ENCODE data around the gene DCDC1.
"Not testable (repeated sequence)": the region's sequence is repeated elsewhere in the genome, so short reads cannot be mapped to it uniquely, and the experiment has no call there.

Gene DCDC1

DNA sequence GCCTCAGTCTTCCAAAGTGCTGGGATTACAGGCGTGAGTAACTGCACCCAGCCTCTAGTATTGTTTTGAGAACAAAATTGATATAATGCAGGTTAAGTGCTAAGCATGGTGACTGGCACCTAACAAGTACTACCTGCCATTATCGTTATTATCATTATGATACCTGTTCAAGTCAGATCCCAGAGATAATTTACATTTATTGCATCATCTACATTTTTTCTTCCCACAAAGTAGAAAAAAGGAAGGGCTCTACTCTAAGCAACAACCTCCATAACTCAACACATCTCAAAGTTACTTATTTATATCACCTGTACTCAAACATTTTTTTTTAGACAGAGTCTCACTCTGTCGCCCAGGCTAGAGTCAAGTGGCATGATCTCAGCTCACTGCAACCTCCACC lies 42.1 kb downstream of the DCDC1 start:
- DNase-seq = no peak

DNA sequence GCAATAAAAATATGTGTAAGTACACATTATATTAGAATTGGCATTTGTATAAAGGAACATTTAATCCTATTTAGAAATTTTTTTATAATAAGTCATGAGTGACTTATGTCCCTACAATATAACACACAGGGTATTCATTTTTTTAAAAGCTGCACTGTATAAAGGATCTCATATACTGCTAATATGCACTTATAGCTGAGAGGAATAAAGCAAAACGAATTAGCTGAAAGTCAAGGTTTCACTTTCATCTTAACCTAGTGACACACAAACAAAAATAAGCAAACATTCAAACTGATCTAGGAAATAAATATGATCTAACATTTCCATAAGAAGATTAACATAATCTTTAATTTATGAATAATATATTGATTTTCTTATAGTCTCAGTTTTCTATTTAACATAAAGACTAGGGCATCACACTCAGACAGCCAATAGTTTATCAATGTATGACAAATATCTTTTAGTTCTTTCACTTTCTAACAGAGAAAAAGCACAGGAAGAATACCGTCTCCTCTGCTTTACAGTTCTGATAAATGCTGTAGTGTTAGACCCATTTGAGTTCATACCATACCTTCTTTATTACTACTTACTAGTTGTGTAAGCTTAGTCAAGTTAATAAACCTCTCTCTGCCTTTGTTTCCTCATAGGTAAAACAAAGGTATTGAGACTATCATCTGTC lies 42.9 kb downstream of the DCDC1 start:
- no peak for DNase-seq

DNA sequence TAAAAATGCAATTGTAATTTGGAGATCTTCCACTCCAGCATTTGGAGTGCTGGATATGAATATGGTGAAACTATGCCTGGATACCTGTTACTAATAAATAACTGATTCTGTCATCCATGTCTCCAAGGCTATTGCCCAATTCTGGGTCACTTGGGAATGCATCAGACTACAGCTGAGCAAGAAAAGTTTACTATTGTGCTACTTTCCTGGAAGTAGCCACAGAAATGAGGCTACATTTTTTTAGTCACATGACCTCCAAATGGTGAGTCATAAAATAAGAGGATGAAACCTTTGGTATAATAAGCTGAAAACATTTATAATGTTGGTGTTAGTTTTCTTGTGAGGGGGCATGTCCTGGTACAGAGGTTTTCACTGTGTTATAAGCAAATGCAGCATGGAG lies 44.4 kb downstream of the DCDC1 start:
- DNase-seq = no peak

DNA sequence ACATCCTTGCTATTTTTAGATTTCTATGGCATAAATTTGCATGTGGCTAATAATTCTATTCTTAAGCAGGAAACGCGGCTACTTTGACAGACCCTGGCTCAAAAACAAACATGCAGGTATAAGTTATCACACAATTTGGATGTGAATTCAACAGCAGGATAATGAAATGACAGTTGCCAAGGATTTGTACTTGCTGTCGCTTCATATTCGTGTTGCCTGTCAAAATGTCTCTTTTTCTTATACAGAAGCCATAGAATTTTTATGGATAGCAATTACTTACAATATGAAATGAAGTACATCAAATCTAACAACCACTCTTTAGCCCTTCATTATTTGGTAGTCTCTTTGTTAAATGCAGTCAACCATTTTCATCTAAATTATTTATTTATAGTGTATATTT lies 46.4 kb downstream of the DCDC1 start:
- no peak for DNase-seq

DNA sequence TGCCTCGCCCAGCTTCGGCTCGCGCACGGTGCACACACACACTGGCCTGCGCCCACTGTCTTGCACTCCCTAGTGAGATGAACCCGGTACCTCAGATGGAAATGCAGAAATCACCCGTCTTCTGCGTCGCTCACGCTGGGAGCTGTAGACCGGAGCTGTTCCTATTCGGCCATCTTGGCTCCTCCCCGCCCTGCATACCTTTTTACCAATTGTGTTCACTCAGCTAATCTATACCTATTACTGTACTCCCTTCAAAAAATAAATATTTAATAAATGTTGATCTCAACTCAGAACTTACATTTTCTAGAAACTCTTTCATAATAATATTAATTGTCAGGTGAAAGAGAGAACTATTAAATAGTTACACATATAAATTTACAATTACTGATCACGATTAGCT lies 48.0 kb downstream of the DCDC1 start:
- DNase-seq = not testable (repeated sequence)

DNA sequence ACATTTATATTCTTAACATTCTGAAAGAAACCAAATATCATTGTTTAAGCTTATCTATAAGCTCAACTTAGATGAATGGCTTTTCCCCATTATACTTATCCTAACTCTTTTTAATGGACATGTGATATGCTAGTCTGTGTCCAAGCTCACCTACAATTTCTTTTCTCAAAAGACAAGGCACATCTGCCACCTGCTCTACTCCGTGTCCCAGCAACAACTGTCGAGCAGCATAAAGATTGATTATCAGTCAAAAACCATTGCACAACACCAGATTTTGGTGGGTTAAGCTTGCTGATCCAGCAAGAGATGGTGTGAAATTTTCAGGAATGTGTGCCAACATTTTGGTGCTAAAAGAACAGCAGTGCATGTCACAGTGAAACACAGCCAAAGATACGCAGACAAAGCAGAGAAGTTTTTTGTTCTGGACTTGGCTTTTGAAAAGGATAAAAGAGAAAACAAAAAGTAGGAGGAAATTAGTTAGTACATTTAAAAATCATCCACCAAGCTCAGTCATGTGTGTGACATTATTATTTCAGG lies 65.8 kb downstream of the DCDC1 start:
- DNase-seq = no peak

DNA sequence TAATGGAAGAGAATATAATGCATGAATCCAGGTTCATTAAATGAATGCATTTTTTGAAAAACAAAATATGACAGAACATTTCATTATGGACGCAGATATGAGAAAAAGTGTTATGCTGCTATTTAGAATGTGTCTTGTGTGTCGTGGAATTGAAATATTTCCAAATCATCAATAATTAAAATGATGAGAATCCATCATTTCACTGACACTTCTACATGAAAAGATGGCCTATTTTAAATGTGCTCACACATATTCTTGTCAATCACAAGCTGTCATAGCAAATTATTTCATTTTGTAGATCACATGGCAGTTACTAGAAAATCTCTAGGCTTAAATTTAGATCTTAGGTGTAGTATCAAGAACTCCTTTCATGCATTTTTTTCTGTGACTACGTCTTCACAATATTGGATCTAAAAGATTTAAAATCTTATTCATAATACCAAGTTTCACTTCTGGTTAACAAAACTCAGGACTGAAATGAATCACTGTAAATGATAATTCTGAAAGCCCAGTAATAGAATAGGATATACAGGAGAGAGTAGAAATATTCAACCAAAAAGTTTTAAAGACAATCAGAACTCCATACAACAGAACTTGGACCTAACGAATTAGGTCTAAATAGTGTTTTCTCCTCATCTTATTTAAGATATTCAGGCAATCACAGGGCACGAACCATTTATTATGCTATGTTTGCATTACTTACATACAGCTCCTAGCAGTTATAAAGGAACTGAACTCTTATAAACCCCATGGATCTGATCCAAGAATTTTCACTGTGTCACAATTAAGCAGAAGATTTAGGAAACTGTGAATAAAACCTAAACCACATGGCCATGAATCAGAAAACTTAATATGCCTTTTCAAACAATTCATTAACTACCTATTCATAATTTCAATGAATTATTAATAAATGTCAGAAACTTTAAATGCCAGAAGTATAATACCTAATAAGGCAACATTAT lies 67.7 kb downstream of the DCDC1 start:
- no peak for DNase-seq

DNA sequence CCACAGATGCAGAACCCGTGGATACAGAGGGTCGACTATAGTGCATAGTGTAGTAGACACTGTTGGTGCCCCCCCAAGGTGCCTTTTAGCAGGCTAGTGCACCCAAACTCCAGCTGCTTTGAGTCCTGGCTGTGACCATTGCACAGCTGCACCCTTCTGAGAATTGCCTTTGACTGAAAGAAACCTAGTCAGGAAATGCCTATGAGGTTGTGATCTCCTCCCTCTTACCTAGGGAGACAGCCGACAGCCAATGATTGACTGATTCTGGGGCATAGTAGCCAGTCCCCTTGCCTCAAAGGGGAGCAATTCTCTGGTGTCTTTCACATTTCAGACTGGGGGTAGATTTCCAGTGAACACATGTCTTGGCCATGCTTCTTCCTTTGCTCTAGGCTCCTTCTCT lies 74.2 kb downstream of the DCDC1 start:
- DNase-seq = no peak

DNA sequence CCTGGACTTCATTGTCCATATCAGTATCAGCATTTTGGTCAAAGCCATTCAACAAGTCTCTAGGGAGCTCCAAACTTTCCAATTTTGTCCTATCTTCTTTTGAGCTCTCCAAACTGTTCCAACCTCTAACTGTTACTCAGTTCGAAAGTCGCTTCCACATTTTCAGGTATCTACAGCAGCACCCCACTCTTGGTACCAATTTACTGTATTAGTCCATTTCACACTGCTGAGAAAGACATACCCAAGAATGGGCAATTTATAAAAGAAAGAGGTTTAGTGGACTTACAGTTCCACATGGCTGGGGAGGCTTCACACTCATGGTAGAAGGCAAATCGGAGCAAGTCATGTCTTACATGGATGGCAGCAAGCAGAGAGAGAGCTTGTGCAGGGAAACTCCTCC lies 96.0 kb downstream of the DCDC1 start:
- DNase-seq = not testable (repeated sequence)

DNA sequence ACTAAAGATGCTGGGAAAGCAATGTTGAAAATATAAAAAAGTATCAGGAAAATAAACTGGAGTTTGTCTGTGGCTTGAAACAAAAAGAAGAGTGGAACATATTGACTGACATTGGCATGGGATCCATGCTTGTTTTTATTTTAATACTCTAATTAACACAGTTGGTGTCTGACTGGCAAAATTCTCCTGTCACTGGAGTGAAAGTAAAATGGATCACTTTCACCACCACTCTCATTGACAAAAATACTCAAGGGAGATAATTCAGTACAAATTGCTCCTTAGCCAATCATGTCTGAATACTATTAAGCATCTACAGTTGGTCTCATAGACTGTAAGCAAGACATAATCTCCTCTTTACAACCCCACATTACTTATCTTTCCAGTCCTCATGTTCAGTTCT lies 101.8 kb downstream of the DCDC1 start:
- no peak for DNase-seq

DNA sequence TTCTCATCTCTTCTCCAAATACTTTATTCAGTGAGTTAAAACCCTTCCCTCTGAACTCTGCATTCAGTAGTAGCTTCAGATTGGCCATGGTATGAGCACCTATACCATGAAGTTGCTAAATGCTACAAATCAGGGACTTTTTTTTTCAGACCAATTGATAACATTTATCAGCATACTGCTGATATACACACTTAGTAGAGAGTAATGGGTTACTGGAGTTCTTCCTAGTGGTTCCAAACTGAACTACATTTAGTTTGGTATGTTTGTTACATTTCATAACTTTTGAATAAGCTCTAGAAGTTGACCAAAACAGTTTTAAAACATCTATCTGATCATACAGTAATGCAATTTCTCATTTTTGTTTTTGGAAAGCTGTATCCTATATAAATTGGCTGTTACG lies 104.7 kb downstream of the DCDC1 start:
- no peak for DNase-seq

DNA sequence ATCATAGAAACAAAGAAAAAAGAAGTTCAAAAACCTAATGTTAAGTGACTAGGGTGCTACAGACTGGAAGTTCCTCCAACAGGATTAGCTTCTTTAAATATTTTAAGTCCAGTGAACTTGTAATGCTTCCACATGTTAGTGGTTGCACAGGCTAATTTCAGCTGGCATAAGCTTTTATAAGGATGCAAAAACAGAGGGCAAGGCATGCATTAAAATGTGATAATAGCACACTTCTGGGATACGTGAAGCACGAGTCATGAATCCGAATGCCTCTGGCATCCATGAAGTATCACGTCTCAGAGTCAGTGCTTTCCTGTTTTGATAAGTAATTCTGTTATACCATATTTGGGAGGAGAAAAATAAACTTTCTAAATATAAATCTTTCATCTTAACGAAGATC lies 106.8 kb downstream of the DCDC1 start:
- DNase-seq = no peak

DNA sequence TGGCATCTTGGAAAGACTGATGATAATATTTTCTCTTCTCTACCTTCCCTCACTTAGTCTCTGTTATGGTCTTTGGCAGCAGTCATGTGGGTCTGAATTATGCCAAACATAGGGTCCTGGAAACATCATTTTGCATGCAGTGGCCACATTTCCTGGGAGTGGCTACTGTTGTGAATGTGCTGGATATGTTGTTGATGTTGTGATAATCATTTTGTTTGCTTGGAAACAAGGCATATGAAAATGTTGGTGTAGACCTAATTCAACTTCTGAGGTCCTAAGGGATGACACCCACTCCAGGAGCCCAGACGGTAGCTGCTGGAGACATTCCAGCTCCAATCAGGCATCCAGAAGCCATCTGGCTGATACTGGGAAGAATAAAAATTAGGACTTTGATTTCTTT lies 109.7 kb downstream of the DCDC1 start:
- DNase-seq = no peak

DNA sequence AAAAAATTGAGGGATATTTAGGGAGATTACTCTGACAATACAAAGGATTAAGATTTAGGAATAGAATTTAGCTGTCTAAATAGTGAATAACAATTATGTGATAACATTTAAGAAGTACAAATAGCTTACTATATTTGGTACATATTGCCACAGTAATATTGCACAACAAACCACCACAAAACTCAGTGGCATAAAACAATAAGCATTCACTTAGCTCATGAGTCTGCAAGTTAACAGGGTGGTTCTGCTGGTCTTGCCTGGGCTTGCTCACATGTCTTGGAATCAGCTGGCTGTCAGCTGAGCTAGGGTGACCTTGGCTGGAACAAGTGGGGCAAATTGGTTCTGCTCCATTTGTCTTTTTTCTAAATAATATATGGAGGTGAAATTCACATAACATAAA lies 115.1 kb downstream of the DCDC1 start:
- DNase-seq = no peak

DNA sequence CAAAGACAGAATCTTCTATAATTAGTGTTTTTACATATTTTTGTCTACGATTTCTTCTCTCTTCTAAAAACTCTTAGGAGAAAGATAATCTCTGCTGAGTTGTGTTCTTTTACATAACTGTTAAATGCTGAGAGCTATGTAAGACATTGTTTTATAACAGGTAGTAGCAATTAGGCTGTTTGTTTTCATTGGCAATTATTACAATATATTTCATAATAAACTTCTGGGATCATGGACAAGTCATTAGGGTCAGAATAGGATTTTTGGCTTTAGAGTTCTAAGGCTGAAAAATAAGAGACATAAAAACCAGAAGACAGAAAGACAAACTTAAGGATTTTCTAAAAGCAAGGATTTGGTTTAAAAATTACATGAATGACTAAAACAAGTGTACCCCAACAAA lies 120.8 kb downstream of the DCDC1 start:
- no peak for DNase-seq

DNA sequence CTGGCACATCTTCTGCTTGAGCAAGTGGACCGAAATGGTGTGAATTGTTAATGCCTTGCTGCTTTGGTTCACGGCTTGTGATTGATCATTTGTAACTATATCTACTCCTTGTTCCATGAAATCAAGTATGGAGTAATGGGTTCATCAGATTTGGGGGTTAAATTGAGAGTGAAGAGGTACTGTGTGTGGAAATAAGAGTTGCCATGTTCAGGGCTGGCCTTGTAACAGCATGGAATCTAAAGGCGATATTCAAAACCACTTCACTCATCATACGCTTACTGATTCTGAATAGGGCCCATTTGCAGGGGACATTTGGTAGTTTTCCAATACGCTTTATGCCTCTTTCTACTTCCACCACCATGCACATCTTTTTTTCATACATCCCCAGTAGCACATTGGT lies 122.2 kb downstream of the DCDC1 start:
- no peak for DNase-seq

DNA sequence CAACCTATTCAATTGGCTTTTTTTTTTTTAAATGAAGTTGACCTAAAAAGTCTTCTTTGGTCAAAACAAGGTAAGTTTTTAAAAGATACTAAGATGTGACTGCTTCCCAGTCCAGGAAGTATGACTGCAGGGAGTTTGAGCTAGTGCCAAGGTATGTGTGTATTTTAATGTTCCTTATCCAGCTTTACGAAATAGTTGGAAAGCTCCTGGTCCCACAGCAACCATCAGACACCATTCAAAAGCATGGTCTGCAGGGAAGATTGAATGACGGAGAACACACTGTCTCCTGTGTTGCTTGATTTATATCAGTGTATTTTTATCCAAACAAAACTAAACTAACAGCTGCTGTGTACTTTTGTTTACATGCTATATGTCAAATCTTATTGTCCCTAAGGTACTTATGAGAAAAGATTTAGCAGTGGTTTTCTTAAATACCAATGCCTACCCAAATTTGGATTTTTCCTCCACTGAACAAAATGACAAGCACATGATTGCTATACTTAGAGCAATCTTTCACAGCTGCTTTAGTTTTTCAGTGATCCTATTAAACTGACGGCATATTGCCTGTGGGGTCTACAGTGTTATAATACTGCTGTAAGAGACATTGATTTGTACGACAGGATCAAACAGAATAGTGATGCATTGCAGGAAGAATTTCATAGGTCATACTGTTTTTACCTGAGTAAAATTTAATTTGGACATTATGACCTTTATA lies 122.9 kb downstream of the DCDC1 start:
- no peak for DNase-seq

DNA sequence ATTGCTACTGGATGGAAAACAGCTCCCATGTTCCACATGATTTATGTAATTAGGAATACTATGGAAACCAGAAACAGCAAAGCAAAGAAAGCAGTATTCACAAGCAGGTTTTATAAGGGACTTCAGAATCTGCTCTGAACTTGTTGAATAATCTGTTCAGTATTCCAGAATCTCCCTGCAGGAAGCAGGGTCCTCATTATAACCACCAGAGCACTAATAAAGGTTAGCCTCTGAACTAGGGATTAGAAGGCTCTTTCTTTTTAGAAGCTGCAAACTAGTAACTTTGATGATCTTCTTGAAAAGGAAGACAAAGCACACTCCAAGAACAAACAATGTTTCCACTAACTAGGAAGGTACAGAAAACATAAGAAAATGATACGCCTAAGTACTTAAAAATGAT lies 125.8 kb downstream of the DCDC1 start:
- DNase-seq = no peak

DNA sequence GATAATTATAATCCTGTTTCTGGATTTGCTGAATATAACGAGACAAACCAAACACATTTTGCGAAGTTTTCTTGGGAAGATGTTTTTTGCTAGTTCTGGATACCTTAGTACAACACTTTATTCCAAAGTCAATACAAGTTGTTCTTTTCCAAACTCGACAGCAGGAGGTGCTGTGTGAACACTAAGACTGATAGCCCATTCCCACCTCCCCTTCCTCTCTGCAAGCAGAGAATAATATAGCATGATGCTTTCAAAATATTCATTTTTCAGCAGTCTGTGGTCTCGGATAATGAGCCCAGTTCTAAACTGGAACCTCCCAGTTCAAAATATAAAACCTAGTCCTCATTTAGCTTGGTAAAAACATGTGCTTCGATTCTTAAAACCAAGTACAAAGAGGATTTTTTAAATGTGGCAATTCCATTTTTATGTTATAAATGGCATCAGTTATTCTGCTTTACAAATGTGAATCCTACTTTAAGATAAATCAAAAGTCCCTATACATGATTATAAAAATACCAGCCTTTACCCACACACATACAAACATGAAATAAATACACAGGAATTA lies 129.1 kb downstream of the DCDC1 start:
- no peak for DNase-seq

DNA sequence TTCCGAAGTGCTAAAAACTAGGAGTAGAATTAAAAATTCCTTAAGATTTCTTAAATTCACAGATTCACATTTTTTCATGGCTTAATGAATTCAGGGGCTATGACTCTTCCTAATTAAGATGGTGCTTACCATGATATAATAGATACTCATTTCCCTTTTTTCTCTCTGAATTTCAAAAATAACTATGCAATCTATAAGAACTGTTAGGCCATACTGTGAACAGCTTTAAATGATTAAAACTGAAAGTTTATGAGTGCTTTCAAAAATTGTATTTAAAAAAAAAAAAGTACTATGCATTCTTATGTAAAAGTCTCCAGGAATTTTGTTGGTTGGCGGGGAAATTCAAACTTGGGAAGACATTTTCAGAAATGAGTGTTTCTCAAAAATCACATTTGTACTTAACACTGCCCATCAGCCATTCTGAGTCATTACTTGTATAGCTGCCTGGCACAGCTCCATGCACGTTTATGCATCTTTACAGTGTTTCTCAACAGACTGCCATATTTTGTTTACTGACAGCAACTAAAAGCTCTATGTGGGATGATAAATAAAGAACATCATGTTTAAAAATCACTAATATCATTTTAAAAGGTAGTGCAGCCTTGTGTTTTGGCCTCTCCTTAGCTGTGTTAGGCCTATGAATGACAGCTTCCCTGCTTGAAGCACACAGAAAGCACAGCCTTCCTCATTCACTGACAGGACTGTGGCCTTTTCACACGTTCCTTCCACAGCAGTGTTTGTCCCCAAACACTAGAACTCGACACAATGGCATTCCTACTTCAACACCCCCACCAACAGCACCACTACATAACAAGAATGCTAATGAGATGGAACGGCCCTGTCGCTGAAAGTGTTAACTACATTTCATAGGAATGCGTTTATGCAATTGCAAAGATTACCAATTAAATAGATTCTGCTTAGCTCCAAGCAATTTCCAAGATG lies 131.4 kb downstream of the DCDC1 start:
- DNase-seq = no peak

DNA sequence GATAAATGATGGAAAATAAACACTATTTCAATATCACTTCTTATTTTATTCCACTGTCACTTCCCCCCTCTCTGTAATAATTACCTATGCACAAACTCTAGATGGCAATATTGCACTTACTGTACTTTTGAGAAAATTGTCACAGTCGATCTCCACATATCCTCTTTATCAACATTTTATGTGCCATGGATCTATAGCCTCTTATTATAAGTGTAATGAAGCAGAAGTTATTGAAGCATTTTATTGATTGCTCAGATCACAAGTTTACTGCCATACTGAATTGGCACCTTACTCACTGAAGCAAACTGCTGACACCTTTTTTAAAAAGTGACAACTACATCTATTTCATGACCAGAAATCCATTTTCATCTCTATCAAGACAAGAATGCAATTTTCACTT lies 133.4 kb downstream of the DCDC1 start:
- DNase-seq = no peak

DNA sequence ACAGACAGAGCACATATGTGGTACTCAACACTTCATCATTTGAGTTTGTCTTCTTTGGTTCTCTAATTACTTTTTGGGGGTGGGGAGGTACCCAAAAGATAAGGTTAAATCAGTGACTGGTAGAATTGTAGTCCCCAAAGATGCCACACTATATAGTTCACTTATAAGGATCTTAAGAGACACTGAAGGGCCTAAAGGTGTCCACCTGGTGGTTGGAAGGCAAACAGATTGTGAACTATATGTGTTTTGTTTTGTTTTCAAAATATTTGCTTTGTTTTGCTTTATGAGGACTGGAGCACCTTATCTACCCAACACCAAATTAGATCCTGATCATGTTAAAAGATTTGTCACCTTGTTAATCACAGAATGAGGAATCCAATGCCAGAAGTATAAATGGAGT lies 136.1 kb downstream of the DCDC1 start:
- DNase-seq = no peak
